AG10803 (cell line): ENCODE measurements around the gene CAMKMT.

Experiments used
- DNase-seq: peaks from one replicate; pipeline ENCODE4 v3.0.0; 2010; ENCODE audit warnings: low read depth
- H3K4me3 ChIP-seq: 2 replicates; pipeline ENCODE4 v1.5.1; 2011; ENCODE audit warnings: mild to moderate bottlenecking, low read length, control low read depth
- CTCF ChIP-seq: conservative IDR thresholded peaks from 2 replicates; pipeline ENCODE4 v1.5.1; 2011; ENCODE audit warnings: mild to moderate bottlenecking, low read length, control low read depth, inconsistent platforms

The CAMKMT gene

GRCh38 chr2:44524347-44524926 is 162.7 kb downstream of the CAMKMT start:
- DNase-seq, result peak; percentile 28
- H3K4me3 ChIP-seq, result no peak overlapping the region
- no peak for TF ChIP-seq CTCF

- no peak overlapping the region for H3K4me3 ChIP-seq
- DNase-seq, result no peak
- TF ChIP-seq CTCF, result no peak
Observed at GRCh38 chr2:44526352-44526751, 164.6 kb downstream of the CAMKMT start.

- DNase-seq, result peak; percentile 93
- H3K4me3 ChIP-seq, result no peak overlapping the region
- no peak for TF ChIP-seq CTCF
Observed at GRCh38 chr2:44528595-44528994, 166.8 kb downstream of the CAMKMT start.

GRCh38 chr2:44529448-44529847 is 167.7 kb downstream of the CAMKMT start:
- DNase-seq, result no peak
- no peak for TF ChIP-seq CTCF
- no peak overlapping the region for H3K4me3 ChIP-seq

GRCh38 chr2:44531289-44531688 is 169.5 kb downstream of the CAMKMT start:
- no peak for TF ChIP-seq CTCF
- no peak for DNase-seq
- H3K4me3 ChIP-seq, result no peak overlapping the region

- DNase-seq, result no peak
- TF ChIP-seq CTCF, result no peak
- H3K4me3 ChIP-seq, result no peak overlapping the region
Observed at GRCh38 chr2:44532031-44532430, 170.3 kb downstream of the CAMKMT start.

- no peak for TF ChIP-seq CTCF
- no peak for DNase-seq
- H3K4me3 ChIP-seq, result no peak overlapping the region
Observed at GRCh38 chr2:44533508-44533907, 171.8 kb downstream of the CAMKMT start.
